ENCODE measurements around the gene ZNF330. TPM values are rescaled to one million over a fixed set of nuclear protein-coding genes. Genes with fewer than 3 reads are reported as not detected.

The ZNF330 gene
- total and polyA plus RNA-seq, 2 of the 8 experiments (the other 6 are each of a cell fraction or from before 2014, with no cell fraction given), result 17.7 to 44.3 TPM

DNA sequence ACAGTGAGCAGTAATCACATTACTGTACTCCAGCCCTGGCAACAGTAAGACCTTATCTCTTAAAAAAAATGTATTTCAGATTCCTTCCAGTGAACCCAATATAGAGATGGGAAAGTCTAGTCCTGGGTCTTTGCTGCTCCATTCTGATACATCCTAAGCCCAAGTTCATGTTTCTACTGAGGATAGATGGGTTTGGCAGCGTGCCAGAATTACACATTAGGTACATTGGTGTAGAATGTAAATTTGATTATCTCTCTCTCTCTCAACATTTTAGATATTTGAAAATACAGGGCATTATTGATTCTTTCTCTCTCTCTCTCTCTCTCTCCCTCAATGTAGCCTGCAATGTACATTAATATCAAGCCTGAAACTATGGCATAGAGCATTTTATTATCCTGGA is 43.5 kb upstream of the ZNF330 start (continued):
- TF ChIP-seq, protein P1, sequence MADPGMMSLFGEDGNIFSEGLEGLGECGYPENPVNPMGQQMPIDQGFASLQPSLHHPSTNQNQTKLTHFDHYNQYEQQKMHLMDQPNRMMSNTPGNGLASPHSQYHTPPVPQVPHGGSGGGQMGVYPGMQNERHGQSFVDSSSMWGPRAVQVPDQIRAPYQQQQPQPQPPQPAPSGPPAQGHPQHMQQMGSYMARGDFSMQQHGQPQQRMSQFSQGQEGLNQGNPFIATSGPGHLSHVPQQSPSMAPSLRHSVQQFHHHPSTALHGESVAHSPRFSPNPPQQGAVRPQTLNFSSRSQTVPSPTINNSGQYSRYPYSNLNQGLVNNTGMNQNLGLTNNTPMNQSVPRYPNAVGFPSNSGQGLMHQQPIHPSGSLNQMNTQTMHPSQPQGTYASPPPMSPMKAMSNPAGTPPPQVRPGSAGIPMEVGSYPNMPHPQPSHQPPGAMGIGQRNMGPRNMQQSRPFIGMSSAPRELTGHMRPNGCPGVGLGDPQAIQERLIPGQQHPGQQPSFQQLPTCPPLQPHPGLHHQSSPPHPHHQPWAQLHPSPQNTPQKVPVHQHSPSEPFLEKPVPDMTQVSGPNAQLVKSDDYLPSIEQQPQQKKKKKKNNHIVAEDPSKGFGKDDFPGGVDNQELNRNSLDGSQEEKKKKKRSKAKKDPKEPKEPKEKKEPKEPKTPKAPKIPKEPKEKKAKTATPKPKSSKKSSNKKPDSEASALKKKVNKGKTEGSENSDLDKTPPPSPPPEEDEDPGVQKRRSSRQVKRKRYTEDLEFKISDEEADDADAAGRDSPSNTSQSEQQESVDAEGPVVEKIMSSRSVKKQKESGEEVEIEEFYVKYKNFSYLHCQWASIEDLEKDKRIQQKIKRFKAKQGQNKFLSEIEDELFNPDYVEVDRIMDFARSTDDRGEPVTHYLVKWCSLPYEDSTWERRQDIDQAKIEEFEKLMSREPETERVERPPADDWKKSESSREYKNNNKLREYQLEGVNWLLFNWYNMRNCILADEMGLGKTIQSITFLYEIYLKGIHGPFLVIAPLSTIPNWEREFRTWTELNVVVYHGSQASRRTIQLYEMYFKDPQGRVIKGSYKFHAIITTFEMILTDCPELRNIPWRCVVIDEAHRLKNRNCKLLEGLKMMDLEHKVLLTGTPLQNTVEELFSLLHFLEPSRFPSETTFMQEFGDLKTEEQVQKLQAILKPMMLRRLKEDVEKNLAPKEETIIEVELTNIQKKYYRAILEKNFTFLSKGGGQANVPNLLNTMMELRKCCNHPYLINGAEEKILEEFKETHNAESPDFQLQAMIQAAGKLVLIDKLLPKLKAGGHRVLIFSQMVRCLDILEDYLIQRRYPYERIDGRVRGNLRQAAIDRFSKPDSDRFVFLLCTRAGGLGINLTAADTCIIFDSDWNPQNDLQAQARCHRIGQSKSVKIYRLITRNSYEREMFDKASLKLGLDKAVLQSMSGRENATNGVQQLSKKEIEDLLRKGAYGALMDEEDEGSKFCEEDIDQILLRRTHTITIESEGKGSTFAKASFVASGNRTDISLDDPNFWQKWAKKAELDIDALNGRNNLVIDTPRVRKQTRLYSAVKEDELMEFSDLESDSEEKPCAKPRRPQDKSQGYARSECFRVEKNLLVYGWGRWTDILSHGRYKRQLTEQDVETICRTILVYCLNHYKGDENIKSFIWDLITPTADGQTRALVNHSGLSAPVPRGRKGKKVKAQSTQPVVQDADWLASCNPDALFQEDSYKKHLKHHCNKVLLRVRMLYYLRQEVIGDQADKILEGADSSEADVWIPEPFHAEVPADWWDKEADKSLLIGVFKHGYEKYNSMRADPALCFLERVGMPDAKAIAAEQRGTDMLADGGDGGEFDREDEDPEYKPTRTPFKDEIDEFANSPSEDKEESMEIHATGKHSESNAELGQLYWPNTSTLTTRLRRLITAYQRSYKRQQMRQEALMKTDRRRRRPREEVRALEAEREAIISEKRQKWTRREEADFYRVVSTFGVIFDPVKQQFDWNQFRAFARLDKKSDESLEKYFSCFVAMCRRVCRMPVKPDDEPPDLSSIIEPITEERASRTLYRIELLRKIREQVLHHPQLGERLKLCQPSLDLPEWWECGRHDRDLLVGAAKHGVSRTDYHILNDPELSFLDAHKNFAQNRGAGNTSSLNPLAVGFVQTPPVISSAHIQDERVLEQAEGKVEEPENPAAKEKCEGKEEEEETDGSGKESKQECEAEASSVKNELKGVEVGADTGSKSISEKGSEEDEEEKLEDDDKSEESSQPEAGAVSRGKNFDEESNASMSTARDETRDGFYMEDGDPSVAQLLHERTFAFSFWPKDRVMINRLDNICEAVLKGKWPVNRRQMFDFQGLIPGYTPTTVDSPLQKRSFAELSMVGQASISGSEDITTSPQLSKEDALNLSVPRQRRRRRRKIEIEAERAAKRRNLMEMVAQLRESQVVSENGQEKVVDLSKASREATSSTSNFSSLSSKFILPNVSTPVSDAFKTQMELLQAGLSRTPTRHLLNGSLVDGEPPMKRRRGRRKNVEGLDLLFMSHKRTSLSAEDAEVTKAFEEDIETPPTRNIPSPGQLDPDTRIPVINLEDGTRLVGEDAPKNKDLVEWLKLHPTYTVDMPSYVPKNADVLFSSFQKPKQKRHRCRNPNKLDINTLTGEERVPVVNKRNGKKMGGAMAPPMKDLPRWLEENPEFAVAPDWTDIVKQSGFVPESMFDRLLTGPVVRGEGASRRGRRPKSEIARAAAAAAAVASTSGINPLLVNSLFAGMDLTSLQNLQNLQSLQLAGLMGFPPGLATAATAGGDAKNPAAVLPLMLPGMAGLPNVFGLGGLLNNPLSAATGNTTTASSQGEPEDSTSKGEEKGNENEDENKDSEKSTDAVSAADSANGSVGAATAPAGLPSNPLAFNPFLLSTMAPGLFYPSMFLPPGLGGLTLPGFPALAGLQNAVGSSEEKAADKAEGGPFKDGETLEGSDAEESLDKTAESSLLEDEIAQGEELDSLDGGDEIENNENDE (IDR thresholded peaks at IDR 0.05; ENCODE audit: insufficient replicate concordance, low read length), result no peak
- TF ChIP-seq KDM1A (IDR thresholded peaks at IDR 0.05; ENCODE audit: borderline replicate concordance, low read length), result no peak
- TF ChIP-seq, protein P2, sequence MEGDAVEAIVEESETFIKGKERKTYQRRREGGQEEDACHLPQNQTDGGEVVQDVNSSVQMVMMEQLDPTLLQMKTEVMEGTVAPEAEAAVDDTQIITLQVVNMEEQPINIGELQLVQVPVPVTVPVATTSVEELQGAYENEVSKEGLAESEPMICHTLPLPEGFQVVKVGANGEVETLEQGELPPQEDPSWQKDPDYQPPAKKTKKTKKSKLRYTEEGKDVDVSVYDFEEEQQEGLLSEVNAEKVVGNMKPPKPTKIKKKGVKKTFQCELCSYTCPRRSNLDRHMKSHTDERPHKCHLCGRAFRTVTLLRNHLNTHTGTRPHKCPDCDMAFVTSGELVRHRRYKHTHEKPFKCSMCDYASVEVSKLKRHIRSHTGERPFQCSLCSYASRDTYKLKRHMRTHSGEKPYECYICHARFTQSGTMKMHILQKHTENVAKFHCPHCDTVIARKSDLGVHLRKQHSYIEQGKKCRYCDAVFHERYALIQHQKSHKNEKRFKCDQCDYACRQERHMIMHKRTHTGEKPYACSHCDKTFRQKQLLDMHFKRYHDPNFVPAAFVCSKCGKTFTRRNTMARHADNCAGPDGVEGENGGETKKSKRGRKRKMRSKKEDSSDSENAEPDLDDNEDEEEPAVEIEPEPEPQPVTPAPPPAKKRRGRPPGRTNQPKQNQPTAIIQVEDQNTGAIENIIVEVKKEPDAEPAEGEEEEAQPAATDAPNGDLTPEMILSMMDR (IDR thresholded peaks at IDR 0.05; ENCODE audit: control extremely low read depth in 1 of 3, insufficient read depth in 1 of 3, low read depth in 1 of 3, low read length in 3 of 3), result no peak
- TF ChIP-seq EZH2 (IDR thresholded peaks at IDR 0.05; ENCODE audit: low read depth, low read length, severe bottlenecking), result no peak
- TF ChIP-seq TCF12 (IDR thresholded peaks at IDR 0.05; ENCODE audit: low read depth, low read length), result no peak
- no peak for TF ChIP-seq JUN (IDR thresholded peaks at IDR 0.05; ENCODE audit: low read depth, low read length)
- no peak for TF ChIP-seq SIN3A (conservative IDR thresholded peaks at IDR 0.05 in 1 of 2, IDR thresholded peaks at IDR 0.05 in 1 of 2; ENCODE audit: low read depth in 1 of 2, low read length in 2 of 2)
- TF ChIP-seq RFX5 (IDR thresholded peaks at IDR 0.05; ENCODE audit: borderline replicate concordance, low read depth, low read length), result no peak
- TF ChIP-seq GABPA (IDR thresholded peaks at IDR 0.05; ENCODE audit: borderline replicate concordance, insufficient read depth, low read length), result no peak

Measured in H1 (cell line).